Activated naive CD8-positive, alpha-beta T cell treated with anti-CD3 and anti-CD28 coated beads for 36 hours (primary cell): ENCODE data around the gene MINDY4. TPM values are rescaled to one million over a fixed set of nuclear protein-coding genes. Genes with fewer than 3 reads are reported as not detected.

Experiments used
- DNase-seq: peaks from one replicate; pipeline ENCODE4 v3.0.0; 2021
- H3K27ac Mint-ChIP-seq: one replicate; pipeline ENCODE4 v1.8.0; 2022; ENCODE audit warnings: mild to moderate bottlenecking, moderate library complexity, mixed read lengths
- H3K27me3 Mint-ChIP-seq: one replicate; pipeline ENCODE4 v1.8.0; 2022; ENCODE audit warnings: mild to moderate bottlenecking, mixed read lengths
- H3K36me3 Mint-ChIP-seq: one replicate; pipeline ENCODE4 v1.8.0; 2021; ENCODE audit warnings: mild to moderate bottlenecking, mixed read lengths
- H3K4me1 Mint-ChIP-seq: one replicate; pipeline ENCODE4 v1.8.0; 2021; ENCODE audit warnings: mixed read lengths
- H3K4me3 Mint-ChIP-seq: one replicate; pipeline ENCODE4 v1.8.0; 2022; ENCODE audit warnings: mild to moderate bottlenecking, moderate library complexity, mixed read lengths
- H3K9me3 Mint-ChIP-seq: one replicate; pipeline ENCODE4 v1.8.0; 2022; ENCODE audit warnings: mixed read lengths
- total RNA-seq, 2 experiments: library from RNA; stranded (reverse); gene quantifications; one replicate each; pipeline ENCODE4 v1.2.3, GENCODE V29; 2021

MINDY4 gene
- total RNA-seq, 2 experiments from 2014 or later, result 1.6 to 2.0 TPM

- Mint-ChIP-seq H3K27me3 (no peaks in the 10 kb centered on the region), H3K4me3 (no peak overlapping the region), H3K4me1 (no peaks in the 10 kb centered on the region), H3K9me3 (no peaks in the 10 kb centered on the region), H3K36me3 (peaks cover 13% of the 10 kb centered on the region), H3K27ac (no peak overlapping the region)
- DNase-seq, result no peak
These were observed 7.2 kb downstream of the MINDY4 start for GRCh38 chr7:30778255-30779025.

GRCh38 chr7:30779574-30779973 lies 8.4 kb downstream of the MINDY4 start:
- H3K27me3 Mint-ChIP-seq, result no peaks in the 10 kb centered on the region
- peaks cover 15% of the 10 kb centered on the region for H3K36me3 Mint-ChIP-seq
- H3K27ac Mint-ChIP-seq, result no peak overlapping the region
- H3K4me3 Mint-ChIP-seq, result no peak overlapping the region
- no peaks in the 10 kb centered on the region for H3K9me3 Mint-ChIP-seq
- DNase-seq, result no peak
- no peaks in the 10 kb centered on the region for H3K4me1 Mint-ChIP-seq

- no peak for DNase-seq
- no peaks in the 10 kb centered on the region for H3K9me3 Mint-ChIP-seq
- no peak overlapping the region for H3K27ac Mint-ChIP-seq
- no peaks in the 10 kb centered on the region for H3K27me3 Mint-ChIP-seq
- H3K4me3 Mint-ChIP-seq, result no peak overlapping the region
- peaks cover 15% of the 10 kb centered on the region for H3K36me3 Mint-ChIP-seq
- no peaks in the 10 kb centered on the region for H3K4me1 Mint-ChIP-seq
These were observed 9.7 kb downstream of the MINDY4 start for GRCh38 chr7:30780941-30781340.

- Mint-ChIP-seq H3K4me1 (no peaks in the 10 kb centered on the region), H3K4me3 (no peak overlapping the region), H3K9me3 (no peaks in the 10 kb centered on the region), H3K27me3 (no peaks in the 10 kb centered on the region), H3K27ac (no peak overlapping the region), H3K36me3 (peaks cover 15% of the 10 kb centered on the region)
- no peak for DNase-seq
These were observed 11.5 kb downstream of the MINDY4 start for GRCh38 chr7:30782690-30783089.

- Mint-ChIP-seq H3K9me3 (no peaks in the 10 kb centered on the region), H3K27me3 (no peaks in the 10 kb centered on the region), H3K36me3 (peaks cover 15% of the 10 kb centered on the region), H3K27ac (no peak overlapping the region), H3K4me1 (peaks cover 1% of the 10 kb centered on the region), H3K4me3 (no peak overlapping the region)
- no peak for DNase-seq
These were observed 14.6 kb downstream of the MINDY4 start for GRCh38 chr7:30785786-30786185.

- Mint-ChIP-seq H3K9me3 (no peaks in the 10 kb centered on the region), H3K4me1 (peaks cover 1% of the 10 kb centered on the region), H3K4me3 (no peak overlapping the region), H3K27me3 (no peaks in the 10 kb centered on the region), H3K27ac (no peak overlapping the region), H3K36me3 (peaks cover 10% of the 10 kb centered on the region)
- DNase-seq, result no peak
These were observed 16.3 kb downstream of the MINDY4 start for GRCh38 chr7:30787486-30787885.

GRCh38 chr7:30788640-30789333 lies 17.6 kb downstream of the MINDY4 start:
- Mint-ChIP-seq H3K27me3 (no peaks in the 10 kb centered on the region), H3K9me3 (no peaks in the 10 kb centered on the region), H3K4me3 (no peak overlapping the region), H3K36me3 (no peaks in the 10 kb centered on the region), H3K4me1 (peaks cover 1% of the 10 kb centered on the region), H3K27ac (no peak overlapping the region)
- no peak for DNase-seq

- H3K27me3 Mint-ChIP-seq, result no peaks in the 10 kb centered on the region
These were observed 18.1 kb downstream of the MINDY4 start for GRCh38 chr7:30789334-30789711.

GRCh38 chr7:30790356-30790755 lies 19.1 kb downstream of the MINDY4 start:
- DNase-seq, result no peak
- Mint-ChIP-seq H3K27ac (no peak overlapping the region), H3K27me3 (no peaks in the 10 kb centered on the region), H3K4me1 (peaks cover 1% of the 10 kb centered on the region), H3K9me3 (no peaks in the 10 kb centered on the region), H3K36me3 (no peaks in the 10 kb centered on the region), H3K4me3 (no peak overlapping the region)

More at GRCh38 chr7:30789334-30789711, 18.1 kb downstream of the MINDY4 start:
- DNase-seq, result no peak
- Mint-ChIP-seq H3K36me3 (no peaks in the 10 kb centered on the region), H3K27ac (no peak overlapping the region), H3K9me3 (no peaks in the 10 kb centered on the region), H3K4me3 (no peak overlapping the region), H3K4me1 (peaks cover 1% of the 10 kb centered on the region)

GRCh38 chr7:30791114-30791513 lies 19.9 kb downstream of the MINDY4 start:
- Mint-ChIP-seq H3K36me3 (no peaks in the 10 kb centered on the region), H3K27me3 (no peaks in the 10 kb centered on the region), H3K27ac (no peak overlapping the region), H3K4me1 (peaks cover 6% of the 10 kb centered on the region), H3K4me3 (no peak overlapping the region), H3K9me3 (no peaks in the 10 kb centered on the region)
- DNase-seq, result no peak

GRCh38 chr7:30795161-30795948 lies 24.1 kb downstream of the MINDY4 start:
- Mint-ChIP-seq H3K27ac (no peak overlapping the region), H3K27me3 (no peaks in the 10 kb centered on the region)

GRCh38 chr7:30796105-30796869 lies 25.1 kb downstream of the MINDY4 start:
- no peak overlapping the region for H3K4me3 Mint-ChIP-seq
- H3K4me1 Mint-ChIP-seq, result peaks cover 17% of the 10 kb centered on the region
- no peak for DNase-seq
- no peak overlapping the region for H3K27ac Mint-ChIP-seq
- no peaks in the 10 kb centered on the region for H3K9me3 Mint-ChIP-seq
- H3K27me3 Mint-ChIP-seq, result no peaks in the 10 kb centered on the region
- no peaks in the 10 kb centered on the region for H3K36me3 Mint-ChIP-seq

More at GRCh38 chr7:30795161-30795948, 24.1 kb downstream of the MINDY4 start:
- no peaks in the 10 kb centered on the region for H3K36me3 Mint-ChIP-seq
- H3K4me1 Mint-ChIP-seq, result peaks cover 17% of the 10 kb centered on the region
- H3K9me3 Mint-ChIP-seq, result no peaks in the 10 kb centered on the region
- H3K4me3 Mint-ChIP-seq, result no peak overlapping the region
- no peak for DNase-seq

GRCh38 chr7:30797176-30798040 lies 26.2 kb downstream of the MINDY4 start:
- H3K4me3 Mint-ChIP-seq, result no peak overlapping the region
- H3K4me1 Mint-ChIP-seq, result peaks cover 17% of the 10 kb centered on the region
- DNase-seq, result no peak
- no peaks in the 10 kb centered on the region for H3K27me3 Mint-ChIP-seq
- no peaks in the 10 kb centered on the region for H3K9me3 Mint-ChIP-seq
- no peaks in the 10 kb centered on the region for H3K36me3 Mint-ChIP-seq
- H3K27ac Mint-ChIP-seq, result no peak overlapping the region
